HL-60 (cell line): ENCODE results near the gene QRICH2.
A peak's percentile ranks its signal among the peaks of the same experiment; 100 is the strongest.

Experiments used
- DNase-seq, 2 experiments: peaks; one replicate each; pipeline ENCODE4 v3.0.0-alpha.2; 2010 to 2020; ENCODE audit warnings: low read depth in 1 of 2, low spot score in 1 of 2
- H3K27ac ChIP-seq: fragments of 250-450 bp; sonication (Bioruptor Pico); replicated peaks from 2 replicates; pipeline ENCODE4 v1.5.1; 2020; ENCODE audit warnings: mild to moderate bottlenecking, moderate library complexity
- H3K27me3 ChIP-seq: fragments of 250-450 bp; sonication (Bioruptor Pico); 2 replicates; pipeline ENCODE4 v1.5.1; 2021; ENCODE audit warnings: mild to moderate bottlenecking, moderate library complexity; ENCODE audit not compliant: insufficient read depth, poor library complexity, severe bottlenecking
- H3K4me3 ChIP-seq: replicated peaks from 2 replicates; pipeline ENCODE4 v1.5.1; 2011; ENCODE audit warnings: mild to moderate bottlenecking, control low read depth, low read length; ENCODE audit not compliant: insufficient read depth
- CTCF ChIP-seq: IDR thresholded peaks from one replicate; pipeline ENCODE4 v1.5.1; 2011; ENCODE audit warnings: low read length, control low read depth, inconsistent platforms; ENCODE audit not compliant: insufficient read depth
- GABPA ChIP-seq: IDR thresholded peaks from 2 replicates; pipeline ENCODE4 v1.6.1; 2012; ENCODE audit warnings: low read depth
- POLR2AphosphoS5 ChIP-seq: IDR thresholded peaks from 2 replicates; pipeline ENCODE4 v1.6.1; 2012; ENCODE audit warnings: low read depth
- REST ChIP-seq: IDR thresholded peaks from 2 replicates; pipeline ENCODE4 v1.6.1; 2012; ENCODE audit warnings: low read depth; ENCODE audit not compliant: insufficient replicate concordance
- SPI1 ChIP-seq: IDR thresholded peaks from 2 replicates; pipeline ENCODE4 v1.6.1; 2012; ENCODE audit warnings: low read depth, mild to moderate bottlenecking, borderline replicate concordance

QRICH2 gene

GRCh38 chr17:76262732-76263344 lies 45.2 kb downstream of the QRICH2 start:
- TF ChIP-seq POLR2AphosphoS5 (peak; percentile 66; the same call in 1 of the 2 replicates), SPI1 (peak; percentile 55; the same call in 1 of the 2 replicates), CTCF (no peak), GABPA (no peak), REST (no peak)
- DNase-seq, result peak in 1 of 2 experiments; percentile 84
- Histone ChIP-seq H3K27ac (peak overlapping the region; percentile 69), H3K27me3 (no peaks in the 10 kb centered on the region), H3K4me3 (no peak overlapping the region)

- no peaks in the 10 kb centered on the region for H3K27me3 ChIP-seq
- H3K27ac ChIP-seq, result peak overlapping the region; percentile 69
- peak in 1 of 2 experiments; percentile 26 for DNase-seq
- H3K4me3 ChIP-seq, result no peak overlapping the region
- TF ChIP-seq GABPA (no peak), SPI1 (no peak), REST (no peak), POLR2AphosphoS5 (no peak), CTCF (no peak)
Measured at GRCh38 chr17:76261421-76262215, 46.5 kb downstream of the QRICH2 start.

- peak overlapping the region; percentile 13; the same call in 1 of the 2 replicates for H3K27ac ChIP-seq
- DNase-seq, result no peak
- TF ChIP-seq GABPA (no peak), POLR2AphosphoS5 (no peak), CTCF (no peak), REST (no peak), SPI1 (no peak)
Measured at GRCh38 chr17:76260669-76261068, 47.4 kb downstream of the QRICH2 start.

More at GRCh38 chr17:76260669-76261068, 47.4 kb downstream of the QRICH2 start:
- no peaks in the 10 kb centered on the region for H3K27me3 ChIP-seq
- H3K4me3 ChIP-seq, result no peak overlapping the region
